Mesenchymal stem cell (in vitro differentiated cells and primary cell): ENCODE data around the gene LTBP2. TPM values are rescaled to one million over a fixed set of nuclear protein-coding genes. Genes with fewer than 3 reads are reported as not detected.

Experiments used
- DNase-seq: peaks from one replicate; pipeline ENCODE4 v3.0.0-alpha.2; 2013
- H2AFZ ChIP-seq: one replicate; pipeline ENCODE4 v1.6.1; 2013; ENCODE audit warnings: low read depth, mild to moderate bottlenecking, control low read depth, inconsistent platforms, low read length, moderate library complexity
- H2AK5ac ChIP-seq: 2 replicates; pipeline ENCODE4 v1.6.1; 2013; ENCODE audit warnings: low read length, moderate library complexity, mild to moderate bottlenecking, inconsistent platforms; ENCODE audit not compliant: severe bottlenecking
- H2BK120ac ChIP-seq: one replicate; pipeline ENCODE4 v1.6.1; 2013; ENCODE audit warnings: low read depth, mild to moderate bottlenecking, inconsistent platforms, low read length, moderate library complexity
- H2BK12ac ChIP-seq, 2 experiments: one replicate each; pipeline ENCODE4 v1.6.1; 2013; ENCODE audit warnings: inconsistent platforms in 2 of 2, low read length in 2 of 2, mild to moderate bottlenecking in 2 of 2, moderate library complexity in 2 of 2, control low read depth in 1 of 2
- H2BK15ac ChIP-seq: one replicate; pipeline ENCODE4 v1.6.1; 2013; ENCODE audit warnings: mild to moderate bottlenecking, low read depth, inconsistent platforms; ENCODE audit not compliant: poor library complexity, severe bottlenecking
- H2BK5ac ChIP-seq: 2 replicates; pipeline ENCODE4 v1.6.1; 2013; ENCODE audit warnings: low read depth, mild to moderate bottlenecking, low read length, control low read depth, inconsistent platforms; ENCODE audit not compliant: poor library complexity, severe bottlenecking
- H3K14ac ChIP-seq, 2 experiments: one replicate each; pipeline ENCODE4 v1.6.1; 2013; ENCODE audit warnings: inconsistent platforms in 2 of 2, low read length in 2 of 2, control low read depth in 1 of 2, mild to moderate bottlenecking in 1 of 2, moderate library complexity in 1 of 2
- H3K18ac ChIP-seq, 2 experiments: one replicate each; pipeline ENCODE4 v1.6.1; 2013; ENCODE audit warnings: inconsistent platforms in 2 of 2, low read length in 2 of 2, control low read depth in 1 of 2, low read depth in 1 of 2, mild to moderate bottlenecking in 1 of 2
- H3K23ac ChIP-seq, 2 experiments: one replicate each; pipeline ENCODE4 v1.6.1; 2013; ENCODE audit warnings: inconsistent platforms in 2 of 2, low read length in 2 of 2, mild to moderate bottlenecking in 2 of 2, moderate library complexity in 2 of 2, control low read depth in 1 of 2
- H3K27ac ChIP-seq: 2 replicates; pipeline ENCODE4 v1.5.1; 2013; ENCODE audit warnings: mild to moderate bottlenecking, moderate library complexity, low read length, control low read depth, inconsistent platforms; ENCODE audit not compliant: poor library complexity, severe bottlenecking
- H3K27me3 ChIP-seq, 2 experiments: 2 replicates each; pipeline versions ENCODE4 v1.6.1 to v1.7.0; 2013; ENCODE audit warnings: low read length in 2 of 2, mild to moderate bottlenecking in 2 of 2, moderate library complexity in 2 of 2, control low read depth in 1 of 2, inconsistent platforms in 1 of 2; ENCODE audit not compliant: control insufficient read depth in 1 of 2, insufficient read depth in 1 of 2
- H3K36me3 ChIP-seq, 2 experiments: 2 replicates each; pipeline versions ENCODE4 v1.6.1 to v1.7.0; 2013; ENCODE audit warnings: low read length in 2 of 2, control low read depth in 1 of 2, inconsistent platforms in 1 of 2, low read depth in 1 of 2, mild to moderate bottlenecking in 1 of 2; ENCODE audit not compliant: insufficient read depth in 2 of 2, control insufficient read depth in 1 of 2
- H3K4ac ChIP-seq, 2 experiments: one replicate each; pipeline ENCODE4 v1.6.1; 2013; ENCODE audit warnings: inconsistent platforms in 2 of 2, low read length in 2 of 2, mild to moderate bottlenecking in 2 of 2, moderate library complexity in 2 of 2, control low read depth in 1 of 2, low read depth in 1 of 2
- H3K4me1 ChIP-seq: 2 replicates; pipeline ENCODE4 v1.6.1; 2013; ENCODE audit warnings: low read depth, low read length, control low read depth; ENCODE audit not compliant: control insufficient read depth, insufficient read depth
- H3K4me2 ChIP-seq: 2 replicates; pipeline ENCODE4 v1.6.1; 2013; ENCODE audit warnings: low read length, mild to moderate bottlenecking, inconsistent platforms; ENCODE audit not compliant: poor library complexity, severe bottlenecking
- H3K4me3 ChIP-seq, 2 experiments: 2 replicates each; pipeline versions ENCODE4 v1.5.1 to v1.7.0; 2013; ENCODE audit warnings: low read length in 2 of 2, mild to moderate bottlenecking in 2 of 2, control low read depth in 1 of 2, low read depth in 1 of 2; ENCODE audit not compliant: insufficient read depth in 1 of 2
- H3K79me1 ChIP-seq: replicated peaks from 2 replicates; pipeline ENCODE4 v1.6.1; 2013; ENCODE audit warnings: mild to moderate bottlenecking, control low read depth, low read length, inconsistent platforms; ENCODE audit not compliant: poor library complexity, severe bottlenecking
- H3K9ac ChIP-seq: 2 replicates; pipeline ENCODE4 v1.7.0; 2013; ENCODE audit warnings: mild to moderate bottlenecking, low read length, moderate library complexity
- H3K9me3 ChIP-seq: 2 replicates; pipeline ENCODE4 v1.7.0; 2013; ENCODE audit warnings: mild to moderate bottlenecking, low read length; ENCODE audit not compliant: control insufficient read depth
- H4K8ac ChIP-seq: one replicate; pipeline ENCODE4 v1.6.1; 2013; ENCODE audit warnings: inconsistent platforms, mild to moderate bottlenecking, low read length, moderate library complexity
- H4K91ac ChIP-seq: one replicate; pipeline ENCODE4 v1.6.1; 2013; ENCODE audit warnings: mild to moderate bottlenecking, low read length, inconsistent platforms
- WGBS: methylation state at CpG from one replicate; pipeline ENCODE4 v1.1.7; 2013; ENCODE audit warnings: mixed read lengths; 5-methylcytosine and 5-hydroxymethylcytosine counted together
- polyA plus RNA-seq, 2 experiments: library from polyadenylated mRNA; stranded (reverse); fragments of 200-250 nt; gene quantifications; one replicate each; pipeline ENCODE4 v1.2.3, GENCODE V29; 2013

The LTBP2 gene
- polyA plus RNA-seq (2013, experiment 1 of 2) = 16.6 TPM
- 16.0 TPM for polyA plus RNA-seq (2013, experiment 2 of 2)

- Histone ChIP-seq H3K79me1 (peaks cover 3% of the 10 kb centered on the region), H2AFZ (peak within 1 kb of the TSS; percentile 73), H3K36me3 (peaks cover 0 to 11% of the 10 kb centered on the region in 2 experiments), H3K18ac (peak within 1 kb of the TSS; percentile 86 to 98), H3K9ac (peak within 1 kb of the TSS; percentile 83), H4K8ac (peak within 1 kb of the TSS; percentile 85), H3K14ac (peak within 1 kb of the TSS in 1 of 2 experiments; percentile 58), H3K23ac (no peak within 1 kb of the TSS), H2BK15ac (peak within 1 kb of the TSS; percentile 92), H3K4me2 (peak within 1 kb of the TSS; percentile 90), H3K4me3 (peak within 1 kb of the TSS; percentile 76 to 85), H2BK5ac (peak within 1 kb of the TSS; percentile 89), H2BK12ac (peak within 1 kb of the TSS; percentile 63 to 97), H2BK120ac (peak within 1 kb of the TSS; percentile 66), H3K4ac (peak within 1 kb of the TSS; percentile 87 to 90), H3K27ac (peak within 1 kb of the TSS; percentile 86), H3K27me3 (no peaks in the 10 kb centered on the region), H3K9me3 (no peaks in the 10 kb centered on the region), H3K4me1 (peaks cover 47% of the 10 kb centered on the region), H2AK5ac (peak within 1 kb of the TSS; percentile 95), H4K91ac (peak within 1 kb of the TSS; percentile 85)
- 2% methylated on average over 67 of the region's 70 CpGs for WGBS
- DNase-seq = no peak
Observed at GRCh38 chr14:74611650-74612349, at the start of gene LTBP2. Gene LTBP2, minus strand, starts transcription at chr14:74612237. Its CDS starts 293 bp downstream, at chr14:74611944.

- Histone ChIP-seq H4K8ac (no peak overlapping the region), H3K4ac (no peak overlapping the region), H2BK15ac (no peak overlapping the region), H3K18ac (no peak overlapping the region), H3K36me3 (peaks cover 31 to 75% of the 10 kb centered on the region in 2 experiments), H3K4me3 (no peak overlapping the region), H3K27ac (no peak overlapping the region), H3K9me3 (no peaks in the 10 kb centered on the region), H3K4me1 (peaks cover 2% of the 10 kb centered on the region), H4K91ac (no peak overlapping the region), H2AFZ (no peak overlapping the region), H2AK5ac (no peak overlapping the region), H3K79me1 (peaks cover 4% of the 10 kb centered on the region), H2BK5ac (no peak overlapping the region), H2BK120ac (no peak overlapping the region), H3K27me3 (no peaks in the 10 kb centered on the region), H3K14ac (no peak overlapping the region), H2BK12ac (no peak overlapping the region), H3K23ac (no peak overlapping the region), H3K9ac (no peak overlapping the region), H3K4me2 (no peak overlapping the region)
- WGBS = 92% methylated on average over 4 of the region's 5 CpGs
- no peak for DNase-seq
Observed at GRCh38 chr14:74660863-74661262, 48.8 kb upstream of the LTBP2 start.

GRCh38 chr14:74660167-74660566, 48.1 kb upstream of the LTBP2 start:
- Histone ChIP-seq H2AK5ac (peak overlapping the region; percentile 16), H3K4me2 (no peak overlapping the region), H3K23ac (no peak overlapping the region), H4K91ac (no peak overlapping the region), H3K79me1 (peaks cover 4% of the 10 kb centered on the region), H3K4me3 (no peak overlapping the region), H3K36me3 (peaks cover 31 to 68% of the 10 kb centered on the region in 2 experiments), H2BK12ac (no peak overlapping the region), H3K14ac (no peak overlapping the region), H2BK120ac (no peak overlapping the region), H2BK5ac (peak overlapping the region; percentile 2), H3K4me1 (peaks cover 2% of the 10 kb centered on the region), H3K18ac (no peak overlapping the region), H3K27me3 (no peaks in the 10 kb centered on the region), H2BK15ac (no peak overlapping the region), H4K8ac (no peak overlapping the region), H3K9ac (no peak overlapping the region), H3K4ac (no peak overlapping the region), H2AFZ (no peak overlapping the region), H3K27ac (no peak overlapping the region), H3K9me3 (no peaks in the 10 kb centered on the region)
- 86% methylated on average over 3 of the region's 3 CpGs for WGBS
- DNase-seq = no peak

- H3K36me3 ChIP-seq = peaks cover 31 to 58% of the 10 kb centered on the region in 2 experiments
- peak overlapping the region; percentile 42 for H3K27ac ChIP-seq
- WGBS = no CpG with 5 or more reads among the region's 1 CpG
- H3K4me1 ChIP-seq = peaks cover 2% of the 10 kb centered on the region
- H3K14ac ChIP-seq = no peak overlapping the region
- no peak for DNase-seq
- no peak overlapping the region for H2BK5ac ChIP-seq
- H4K91ac ChIP-seq = no peak overlapping the region
- H2BK120ac ChIP-seq = no peak overlapping the region
- H3K4me2 ChIP-seq = no peak overlapping the region
- no peak overlapping the region for H3K18ac ChIP-seq
- no peak overlapping the region for H2BK15ac ChIP-seq
- no peak overlapping the region for H3K9ac ChIP-seq
- H2AK5ac ChIP-seq = no peak overlapping the region
- no peak overlapping the region for H2AFZ ChIP-seq
- H3K4me3 ChIP-seq = peak overlapping the region in 1 of 2 experiments; percentile 13
- H2BK12ac ChIP-seq = no peak overlapping the region
- H3K4ac ChIP-seq = no peak overlapping the region
- no peaks in the 10 kb centered on the region for H3K9me3 ChIP-seq
- no peak overlapping the region for H3K23ac ChIP-seq
- H3K27me3 ChIP-seq = no peaks in the 10 kb centered on the region
- peaks cover 4% of the 10 kb centered on the region for H3K79me1 ChIP-seq
- H4K8ac ChIP-seq = no peak overlapping the region
Observed at GRCh38 chr14:74658535-74659131, 46.6 kb upstream of the LTBP2 start.
